Mucosa of descending colon (tissue), 3 donors: ENCODE data around the gene TINAGL1. TPM values are rescaled to one million over a fixed set of nuclear protein-coding genes. Genes with fewer than 3 reads are reported as not detected.

ENCODE experiments used
- ATAC-seq: fragments of 200-7000 bp; cut with Tn5 transposase; one replicate; pipeline ENCODE4 v1.9.1; 2020; ENCODE audit warnings: mild to moderate bottlenecking, moderate library complexity
- DNase-seq, 3 donors: peaks; one replicate each; pipeline ENCODE4 v3.0.0-alpha.2; 2020
- H3K36me3 ChIP-seq: fragments of 200-600 bp; one replicate; pipeline ENCODE4 v1.8.0; 2021; ENCODE audit warnings: low read depth, mild to moderate bottlenecking
- H3K4me1 ChIP-seq: fragments of 200-600 bp; one replicate; pipeline ENCODE4 v1.8.0; 2021; ENCODE audit warnings: low read depth, mild to moderate bottlenecking
- H3K4me3 ChIP-seq: fragments of 200-600 bp; one replicate; pipeline ENCODE4 v1.8.0; 2021; ENCODE audit warnings: mild to moderate bottlenecking
- H3K9me3 ChIP-seq: fragments of 200-600 bp; one replicate; pipeline ENCODE4 v1.8.0; 2021; ENCODE audit warnings: mild to moderate bottlenecking
- intact Hi-C, 2 donors: fragments of 100-400 bp; cut with DNase I in 1 of 2; cut with micrococcal nuclease in 1 of 2; formaldehyde crosslinking; loops; one replicate each; pipeline versions ENCODE4 v1.11.0 to v1.11.1; 2022; cut with DNase I, micrococcal nuclease
- total RNA-seq, 3 donors: library from RNA; stranded (reverse); fragmentation: NEBNext Ultra II Directional in 2 of 3; extraction: Animal tissue kit (Norgen Biotek cat#: 25700) in 2 of 3; gene quantifications; one replicate each; pipeline versions ENCODE4 v1.2.1 to v1.2.4, GENCODE V29; 2021 to 2023
- TF ChIP-seq, protein P1 (sequence below): fragments of 200-600 bp; IDR thresholded peaks from one replicate; pipeline ENCODE4 v1.8.0; 2022; ENCODE audit warnings: antibody characterized with exemption, mild to moderate bottlenecking
- donor health status: DM: no; HTN: no; CAD: no; lungs with moderate emphysema.
- donor health status: DM: no; HTN: no; CAD: no.
- donor health status: DM: no; HTN: yes; CAD: no.

TINAGL1 gene
- total RNA-seq, 3 donors from 2014 or later: 104 to 169 (median 148) TPM

DNA sequence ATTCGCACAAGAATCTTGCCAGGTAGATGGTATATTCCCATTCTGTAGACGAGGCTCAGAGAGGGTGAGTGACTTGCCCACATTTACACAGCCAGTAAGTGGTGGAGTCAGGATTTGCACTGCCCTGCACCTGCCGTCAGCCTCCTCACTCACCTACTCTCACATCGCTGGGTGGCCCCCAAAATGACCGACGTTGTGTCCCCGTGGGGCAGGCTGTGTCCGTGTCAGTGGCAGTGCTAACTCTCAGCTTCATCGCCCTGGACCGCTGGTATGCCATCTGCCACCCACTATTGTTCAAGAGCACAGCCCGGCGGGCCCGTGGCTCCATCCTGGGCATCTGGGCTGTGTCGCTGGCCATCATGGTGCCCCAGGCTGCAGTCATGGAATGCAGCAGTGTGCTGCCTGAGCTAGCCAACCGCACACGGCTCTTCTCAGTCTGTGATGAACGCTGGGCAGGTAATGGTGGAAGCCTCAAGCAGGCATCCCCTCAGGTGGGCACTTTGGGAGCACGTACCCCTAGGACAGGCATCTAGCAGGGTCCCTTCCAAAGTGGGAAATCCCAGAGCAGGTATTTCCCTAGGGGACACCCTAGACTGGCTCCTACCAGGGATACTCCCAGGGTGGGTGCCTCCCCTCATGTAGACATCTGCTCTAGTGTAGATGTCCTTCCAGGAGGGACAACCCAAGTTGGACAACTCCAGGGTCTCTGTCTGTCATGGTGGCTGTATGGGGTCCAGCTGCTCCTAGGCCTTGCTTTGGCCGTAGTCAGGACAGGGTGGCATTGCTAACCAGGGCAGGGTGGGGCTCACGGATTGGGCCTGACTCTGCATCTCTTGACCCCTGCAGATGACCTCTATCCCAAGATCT is 44.5 kb downstream of the TINAGL1 start:
- TF ChIP-seq, protein P1, sequence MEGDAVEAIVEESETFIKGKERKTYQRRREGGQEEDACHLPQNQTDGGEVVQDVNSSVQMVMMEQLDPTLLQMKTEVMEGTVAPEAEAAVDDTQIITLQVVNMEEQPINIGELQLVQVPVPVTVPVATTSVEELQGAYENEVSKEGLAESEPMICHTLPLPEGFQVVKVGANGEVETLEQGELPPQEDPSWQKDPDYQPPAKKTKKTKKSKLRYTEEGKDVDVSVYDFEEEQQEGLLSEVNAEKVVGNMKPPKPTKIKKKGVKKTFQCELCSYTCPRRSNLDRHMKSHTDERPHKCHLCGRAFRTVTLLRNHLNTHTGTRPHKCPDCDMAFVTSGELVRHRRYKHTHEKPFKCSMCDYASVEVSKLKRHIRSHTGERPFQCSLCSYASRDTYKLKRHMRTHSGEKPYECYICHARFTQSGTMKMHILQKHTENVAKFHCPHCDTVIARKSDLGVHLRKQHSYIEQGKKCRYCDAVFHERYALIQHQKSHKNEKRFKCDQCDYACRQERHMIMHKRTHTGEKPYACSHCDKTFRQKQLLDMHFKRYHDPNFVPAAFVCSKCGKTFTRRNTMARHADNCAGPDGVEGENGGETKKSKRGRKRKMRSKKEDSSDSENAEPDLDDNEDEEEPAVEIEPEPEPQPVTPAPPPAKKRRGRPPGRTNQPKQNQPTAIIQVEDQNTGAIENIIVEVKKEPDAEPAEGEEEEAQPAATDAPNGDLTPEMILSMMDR: no peak
- Histone ChIP-seq H3K4me1 (peaks cover 6% of the 10 kb centered on the region), H3K9me3 (no peaks in the 10 kb centered on the region), H3K4me3 (no peak overlapping the region), H3K36me3 (no peaks in the 10 kb centered on the region)
- no peak for ATAC-seq
- no peak for DNase-seq
- intact Hi-C loops: no loop called here

DNA sequence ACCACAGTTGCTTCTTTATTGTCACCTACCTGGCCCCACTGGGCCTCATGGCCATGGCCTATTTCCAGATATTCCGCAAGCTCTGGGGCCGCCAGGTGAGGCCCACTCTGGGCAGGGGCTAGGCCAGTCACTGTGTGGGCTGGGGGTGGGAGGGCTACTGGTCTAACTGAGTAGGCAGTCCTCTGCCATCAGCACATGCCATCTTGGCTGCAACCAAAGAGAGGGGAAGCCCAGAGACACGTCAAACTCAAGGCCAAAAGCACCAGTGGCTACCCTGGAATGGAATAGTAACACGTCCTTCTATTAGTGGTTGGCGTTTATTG is 45.1 kb downstream of the TINAGL1 start:
- H3K9me3 ChIP-seq: no peaks in the 10 kb centered on the region
- DNase-seq (no peak), ATAC-seq (no peak)
- H3K4me1 ChIP-seq: peaks cover 6% of the 10 kb centered on the region
- TF ChIP-seq, protein P1: no peak
- intact Hi-C loops: no loop called here
- no peak overlapping the region for H3K4me3 ChIP-seq
- H3K36me3 ChIP-seq: no peaks in the 10 kb centered on the region

DNA sequence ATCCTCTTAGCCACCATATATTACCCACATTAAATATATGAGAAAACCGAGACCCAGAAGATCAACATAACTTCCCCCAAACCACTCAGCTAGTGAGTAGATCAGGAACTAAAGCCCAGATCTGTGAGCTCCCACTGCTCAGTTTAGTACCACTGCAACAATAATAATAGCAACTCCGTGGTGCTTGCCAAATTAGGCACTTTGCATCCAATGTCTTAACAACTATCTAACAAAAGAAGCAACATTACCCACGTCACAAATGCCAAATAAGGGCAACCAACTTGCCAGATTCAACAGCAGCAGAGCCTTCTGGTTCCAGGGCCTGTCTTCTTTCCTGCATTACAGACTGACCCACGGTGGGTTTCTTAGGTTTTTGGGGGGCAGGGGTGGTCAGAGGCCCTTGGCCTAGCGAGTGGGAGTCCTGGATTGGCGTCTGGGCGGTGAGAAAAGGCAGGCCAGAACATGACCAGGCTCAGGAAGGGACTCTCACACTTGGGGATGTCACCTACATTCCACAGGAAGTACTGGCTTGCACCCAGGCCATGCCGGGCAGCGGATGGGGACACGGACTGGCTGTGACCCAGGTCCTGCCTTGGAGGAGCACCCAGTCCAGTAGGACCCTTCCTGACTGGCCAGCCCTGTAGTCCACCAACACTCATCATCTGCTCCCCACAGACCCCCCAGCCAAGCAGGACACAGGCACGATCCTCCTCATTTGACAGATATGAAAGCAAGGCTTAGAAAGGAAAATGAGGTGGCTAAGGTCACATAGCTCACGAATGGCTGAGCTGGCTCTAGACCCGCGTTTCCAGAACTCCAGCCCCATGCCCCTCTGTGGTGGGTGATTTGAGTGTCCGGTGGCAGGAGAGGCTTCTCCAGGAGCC is 45.8 kb downstream of the TINAGL1 start:
- TF ChIP-seq, protein P1: no peak
- ATAC-seq (no peak), DNase-seq (no peak)
- Histone ChIP-seq H3K9me3 (no peaks in the 10 kb centered on the region), H3K36me3 (no peaks in the 10 kb centered on the region), H3K4me1 (peaks cover 6% of the 10 kb centered on the region), H3K4me3 (no peak overlapping the region)
- intact Hi-C loops: no loop called here

- Histone ChIP-seq H3K4me3 (no peak overlapping the region), H3K36me3 (no peaks in the 10 kb centered on the region), H3K4me1 (peaks cover 9% of the 10 kb centered on the region), H3K9me3 (no peaks in the 10 kb centered on the region)
- TF ChIP-seq, protein P1: no peak
- no peak for DNase-seq
- intact Hi-C loops: no loop called here
- ATAC-seq: no peak
These were observed 47.0 kb downstream of the TINAGL1 start for GRCh38 chr1:31623365-31623764.

DNA sequence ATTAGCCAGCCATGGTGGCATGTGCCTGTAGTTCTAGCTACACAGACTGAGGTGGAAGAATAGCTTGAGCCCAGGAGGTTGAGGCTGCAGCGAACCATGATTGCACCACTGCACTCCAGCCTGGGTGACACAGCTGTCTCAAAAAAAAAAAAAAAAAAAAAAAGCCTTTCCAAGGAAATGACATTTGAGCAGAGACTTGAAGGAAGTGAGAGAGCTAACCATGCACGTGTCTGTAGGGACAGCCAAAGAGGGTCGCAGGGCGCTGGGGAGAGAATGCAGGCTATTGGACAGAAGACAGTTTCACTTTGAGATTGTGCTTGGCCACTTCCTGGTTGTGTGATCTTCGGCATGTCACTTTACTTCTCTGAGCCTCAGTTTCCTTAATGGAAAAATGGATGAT is 48.0 kb downstream of the TINAGL1 start:
- DNase-seq (no peak), ATAC-seq (no peak)
- intact Hi-C loops: no loop called here

More for the DNA sequence above, 48.0 kb downstream of the TINAGL1 start:
- no peaks in the 10 kb centered on the region for H3K9me3 ChIP-seq
- peaks cover 9% of the 10 kb centered on the region for H3K4me1 ChIP-seq
- TF ChIP-seq, protein P1: no peak
- H3K4me3 ChIP-seq: no peak overlapping the region
- no peaks in the 10 kb centered on the region for H3K36me3 ChIP-seq
